Lower leg skin (tissue), 4 donors: ENCODE measurements around the gene SLC9A5. TPM values are rescaled to one million over a fixed set of nuclear protein-coding genes. Genes with fewer than 3 reads are reported as not detected.

Source experiments
- DNase-seq, 2 donors: peaks; one replicate each; pipeline ENCODE4 v3.0.0-alpha.2; 2019; ENCODE audit warnings: low spot score in 2 of 2
- H3K4me3 ChIP-seq: fragments of 200-600 bp; sonication (generic); 2 replicates; pipeline ENCODE4 v1.5.1; 2017; ENCODE audit warnings: mild to moderate bottlenecking, low read depth; ENCODE audit not compliant: poor library complexity, severe bottlenecking
- CTCF ChIP-seq, 3 donors: fragments of 450-650 bp; IDR thresholded peaks; one replicate each; pipeline ENCODE4 v1.5.1; 2016; ENCODE audit warnings: antibody characterized with exemption in 3 of 3, mild to moderate bottlenecking in 3 of 3, moderate library complexity in 2 of 3
- POLR2A ChIP-seq, 2 donors: fragments of 450-650 bp; IDR thresholded peaks; one replicate each; pipeline ENCODE4 v1.6.1; 2016 to 2017; ENCODE audit warnings: antibody characterized with exemption in 2 of 2, mild to moderate bottlenecking in 1 of 2, moderate library complexity in 1 of 2
- WGBS, 2 donors: methylation state at CpG; one replicate each; pipeline ENCODE4 v1.1.5; 2018; 5-methylcytosine and 5-hydroxymethylcytosine counted together
- intact Hi-C: fragments of 100-400 bp; cut with DNase I; formaldehyde crosslinking; loops from one replicate; pipeline ENCODE4 v1.15.0; 2023; ENCODE audit warnings: low total_unique reads
- total RNA-seq, 4 donors: library from RNA; depleted of rRNA; stranded (reverse); fragments of >200 nt; gene quantifications; one replicate each; pipeline ENCODE4 v1.1.0, GENCODE V29; 2016

Gene SLC9A5
- total RNA-seq, 4 donors from 2014 or later, result 0.04 to 0.83 (median 0.64) TPM

- no peak for DNase-seq
- intact Hi-C loops, result no loop called here
- WGBS, 2 donors, result 24 to 33% methylated on average over 16 to 22 of the region's 22 CpGs
- TF ChIP-seq CTCF (IDR thresholded peaks at IDR 0.05) (no peak), POLR2A (IDR thresholded peaks at IDR 0.05) (no peak)
- peak overlapping the region; percentile 9 for H3K4me3 ChIP-seq
Observed at GRCh38 chr16:67249178-67250044, 632 bp downstream of the SLC9A5 start.

GRCh38 chr16:67250045-67250327 is 1.2 kb downstream of the SLC9A5 start:
- 75 to 76% methylated on average over 4 of the region's 4 CpGs for WGBS, 2 donors
- no peak for DNase-seq
- intact Hi-C loops, result no loop called here
- no peak overlapping the region for H3K4me3 ChIP-seq
- no peak for TF ChIP-seq POLR2A (IDR thresholded peaks at IDR 0.05)
- TF ChIP-seq CTCF (IDR thresholded peaks at IDR 0.05), result no peak

DNA sequence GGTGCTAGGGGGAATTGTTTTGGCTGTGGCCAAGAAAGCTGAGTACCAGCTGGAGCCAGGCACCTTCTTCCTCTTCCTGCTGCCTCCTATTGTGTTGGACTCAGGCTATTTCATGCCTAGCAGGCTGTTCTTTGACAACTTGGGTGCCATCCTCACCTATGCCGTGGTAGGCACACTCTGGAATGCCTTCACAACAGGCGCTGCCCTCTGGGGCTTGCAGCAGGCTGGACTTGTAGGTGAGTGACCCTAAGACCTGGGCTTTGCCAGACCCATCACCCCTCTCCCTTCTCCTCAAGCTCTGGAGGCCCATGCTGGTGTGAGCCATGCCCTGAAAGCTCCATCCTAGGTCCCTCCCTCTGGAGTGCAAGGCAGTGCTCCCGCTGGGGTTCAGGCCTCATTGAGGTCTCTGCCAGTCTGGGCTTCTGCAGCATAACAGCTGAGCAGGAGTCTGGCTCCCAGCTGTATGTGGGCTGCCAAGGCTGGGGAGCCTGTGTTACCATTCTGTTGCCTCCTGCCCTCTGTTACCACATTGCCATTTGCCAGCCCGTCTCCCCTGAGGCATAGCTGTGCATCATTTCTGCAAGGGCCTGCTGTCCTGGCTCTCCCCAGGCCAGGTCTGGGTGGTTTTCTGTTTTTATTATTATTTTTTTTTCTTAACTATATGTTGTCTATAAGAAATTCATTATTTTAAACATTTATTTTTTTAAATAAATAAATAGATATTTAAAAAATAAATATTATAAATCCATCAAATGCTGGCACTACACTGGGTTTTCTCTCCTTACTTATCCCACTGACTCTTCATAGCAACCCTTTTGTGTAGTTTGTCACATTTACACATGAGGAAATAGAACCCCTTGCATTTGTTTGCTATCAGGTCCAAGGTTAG is 4.1 kb downstream of the SLC9A5 start:
- intact Hi-C loops, result no loop called here
- DNase-seq, result no peak
- H3K4me3 ChIP-seq, result no peak overlapping the region
- WGBS, 2 donors, result 85 to 87% methylated on average over 4 of the region's 4 CpGs
- TF ChIP-seq CTCF (IDR thresholded peaks at IDR 0.05), result no peak
- no peak for TF ChIP-seq POLR2A (IDR thresholded peaks at IDR 0.05)

DNA sequence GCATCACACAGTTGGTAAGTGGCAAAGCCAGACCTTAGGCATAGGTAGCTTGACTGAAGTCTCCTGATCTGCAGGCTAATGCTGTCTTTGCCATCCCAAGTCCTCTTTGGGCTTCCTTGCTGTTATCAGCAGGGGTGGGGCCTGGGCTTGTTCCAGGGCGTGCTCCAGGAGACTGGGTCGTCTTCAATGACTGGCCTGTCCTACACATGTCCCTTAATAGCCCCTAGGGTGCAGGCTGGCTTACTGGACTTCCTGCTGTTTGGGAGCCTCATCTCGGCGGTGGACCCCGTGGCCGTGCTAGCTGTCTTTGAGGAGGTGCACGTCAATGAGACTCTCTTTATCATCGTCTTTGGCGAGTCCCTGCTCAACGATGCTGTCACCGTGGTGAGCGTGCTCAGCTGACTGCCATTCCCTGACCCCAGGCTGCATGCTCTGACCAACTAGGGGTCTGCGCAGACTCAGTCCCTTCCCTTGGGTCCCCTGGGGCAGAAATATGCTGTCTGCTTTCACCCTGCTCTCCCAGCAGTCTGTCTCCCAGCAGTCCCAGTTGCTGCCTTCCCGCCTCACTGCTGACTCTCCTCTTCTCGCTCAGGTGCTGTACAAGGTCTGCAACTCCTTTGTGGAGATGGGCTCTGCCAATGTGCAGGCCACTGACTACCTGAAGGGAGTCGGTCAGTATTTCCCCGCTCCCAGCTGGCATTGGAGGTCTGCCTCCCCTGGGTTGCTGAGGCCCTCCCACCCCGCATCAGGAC is 6.2 kb downstream of the SLC9A5 start:
- TF ChIP-seq CTCF (IDR thresholded peaks at IDR 0.05), result no peak
- TF ChIP-seq POLR2A (IDR thresholded peaks at IDR 0.05), result no peak
- WGBS, 2 donors, result 81 to 84% methylated on average over 17 to 18 of the region's 18 CpGs
- no peak overlapping the region for H3K4me3 ChIP-seq
- intact Hi-C loops, result no loop called here
- DNase-seq, result no peak

DNA sequence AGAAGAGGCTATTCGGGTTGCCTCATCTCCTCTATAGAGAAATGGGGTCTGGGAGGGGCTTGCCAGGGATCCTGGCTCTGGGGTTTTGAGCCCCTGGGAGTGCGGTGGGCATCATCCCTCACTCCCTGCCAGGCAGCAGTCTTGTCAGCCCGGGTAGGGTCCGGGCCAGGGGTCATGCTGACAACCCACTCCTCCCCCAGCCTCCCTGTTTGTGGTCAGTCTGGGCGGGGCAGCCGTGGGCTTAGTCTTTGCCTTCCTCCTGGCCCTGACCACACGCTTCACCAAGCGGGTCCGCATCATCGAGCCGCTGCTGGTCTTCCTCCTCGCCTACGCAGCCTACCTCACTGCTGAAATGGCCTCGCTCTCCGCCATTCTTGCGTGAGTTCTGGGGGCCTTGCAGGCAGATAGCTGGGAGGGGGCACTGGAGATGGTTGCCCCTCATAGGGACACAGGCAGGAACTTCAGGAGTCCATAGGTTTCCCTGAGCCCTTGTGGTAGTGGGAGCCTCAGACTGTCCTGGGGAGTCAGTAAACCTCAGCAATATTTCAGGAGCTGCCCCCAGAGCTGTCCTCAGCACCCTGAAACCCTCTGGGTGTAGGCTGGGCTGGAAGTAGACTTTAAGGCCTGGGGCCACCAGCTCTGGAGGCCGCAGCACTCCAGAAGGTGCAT is 6.9 kb downstream of the SLC9A5 start:
- intact Hi-C loops, result no loop called here
- TF ChIP-seq CTCF (IDR thresholded peaks at IDR 0.05) (no peak), POLR2A (IDR thresholded peaks at IDR 0.05) (no peak)
- no peak for DNase-seq
- 92% methylated on average over 16 to 17 of the region's 17 CpGs for WGBS, 2 donors
- no peak overlapping the region for H3K4me3 ChIP-seq
